K562 (cell line): ENCODE measurements around the gene ZDHHC12. TPM values are rescaled to one million over a fixed set of nuclear protein-coding genes. Genes with fewer than 3 reads are reported as not detected.

ENCODE experiments used
- BRD4 ChIP-seq: fragments of 200-600 bp; sonication (generic); IDR thresholded peaks from 2 replicates; pipeline ENCODE4 v1.6.1; 2017; ENCODE audit warnings: inconsistent platforms
- BRF1 ChIP-seq: IDR thresholded peaks from 3 replicates; pipeline ENCODE4 v1.6.1; 2011; ENCODE audit warnings: borderline replicate concordance, mild to moderate bottlenecking; ENCODE audit not compliant: insufficient read length; ENCODE audit errors: extremely low read depth
- CBFB ChIP-seq: sonication (generic); formaldehyde crosslinking; IDR thresholded peaks from 2 replicates; pipeline ENCODE4 v1.4.0; 2020; ENCODE audit warnings: mild to moderate bottlenecking, missing genetic modification reagents
- HDGF ChIP-seq: fragments of 450-650 bp; IDR thresholded peaks from 2 replicates; pipeline ENCODE4 v1.6.1; 2016
- HNRNPK ChIP-seq: fragments of 200-400 bp; formaldehyde crosslinking; IDR thresholded peaks from one replicate; pipeline ENCODE4 v1.6.1; 2018; ENCODE audit warnings: mild to moderate bottlenecking, low read depth, low read length; ENCODE audit not compliant: poor library complexity, severe bottlenecking
- IFI16 ChIP-seq: fragments of 250-450 bp; sonication (Bioruptor Pico); IDR thresholded peaks from 2 replicates; pipeline ENCODE4 v2.1.2; 2022; ENCODE audit warnings: mild to moderate bottlenecking, inconsistent platforms
- KAT7 ChIP-seq: sonication (generic); formaldehyde crosslinking; IDR thresholded peaks from 2 replicates; pipeline ENCODE4 v1.8.0; 2022; ENCODE audit warnings: missing genetic modification reagents, mild to moderate bottlenecking, borderline replicate concordance
- L3MBTL2 ChIP-seq: fragments of 450-650 bp; IDR thresholded peaks from 2 replicates; pipeline ENCODE4 v1.6.1; 2016; ENCODE audit warnings: mild to moderate bottlenecking, moderate library complexity
- MEIS2 ChIP-seq: fragments of 450-650 bp; IDR thresholded peaks from 2 replicates; pipeline ENCODE4 v1.6.1; 2014; ENCODE audit warnings: mild to moderate bottlenecking; ENCODE audit not compliant: partially characterized antibody
- MXI1 ChIP-seq: IDR thresholded peaks from 2 replicates; pipeline ENCODE4 v1.6.1; 2011; ENCODE audit warnings: low read depth, mild to moderate bottlenecking, improper control_type of control experiment, low read length
- PHB ChIP-seq: fragments of 250-450 bp; sonication (Bioruptor Pico); IDR thresholded peaks from 2 replicates; pipeline ENCODE4 v1.5.0; 2021
- PHF21A ChIP-seq: fragments of 450-650 bp; IDR thresholded peaks from 2 replicates; pipeline ENCODE4 v1.6.1; 2017; ENCODE audit warnings: low read depth, borderline replicate concordance
- POLR2B ChIP-seq: fragments of 450-650 bp; IDR thresholded peaks from 2 replicates; pipeline ENCODE4 v1.6.1; 2018; ENCODE audit warnings: low read depth; ENCODE audit not compliant: partially characterized antibody
- PURB ChIP-seq: sonication (generic); formaldehyde crosslinking; IDR thresholded peaks from 2 replicates; pipeline ENCODE4 v1.9.0; 2021; ENCODE audit warnings: low read depth, mild to moderate bottlenecking, missing genetic modification reagents
- PYGO2 ChIP-seq: fragments of 450-650 bp; IDR thresholded peaks from 2 replicates; pipeline ENCODE4 v1.6.1; 2016; ENCODE audit warnings: mild to moderate bottlenecking, missing genetic modification characterization, moderate library complexity, missing compliant biosample characterization
- RBFOX2 ChIP-seq: fragments of 200-400 bp; formaldehyde crosslinking; IDR thresholded peaks from 2 replicates; pipeline ENCODE4 v1.6.1; 2017; ENCODE audit warnings: low read depth, mild to moderate bottlenecking, low read length, moderate library complexity
- SMARCE1 ChIP-seq: fragments of 450-650 bp; IDR thresholded peaks from 2 replicates; pipeline ENCODE4 v1.7.1; 2016; ENCODE audit warnings: mild to moderate bottlenecking
- SNRNP70 ChIP-seq: fragments of 200-400 bp; formaldehyde crosslinking; optimal IDR thresholded peaks from 2 replicates; pipeline ENCODE3; 2017; ENCODE audit warnings: low read depth, low read length
- ZNF217 ChIP-seq: sonication (generic); formaldehyde crosslinking; IDR thresholded peaks from 2 replicates; pipeline ENCODE4 v1.8.0; 2022; ENCODE audit warnings: mild to moderate bottlenecking, missing genetic modification reagents
- polyA plus RNA-seq, 8 experiments: library from polyadenylated mRNA; depleted of rRNA in 4 of 8; stranded (reverse) in 5 of 8; unstranded in 3 of 8; fragments of >200 nt; fragmentation: Nextera tagmentation in 2 of 8; fragmentation: Illumina TruSeq in 1 of 8; extraction: Ambion mirVana in 2 of 8; extraction: Trizol in 1 of 8; gene quantifications; 2 replicates each; pipeline versions ENCODE4 v1.2.1 to v1.2.3, GENCODE V29; 2011 to 2014; ENCODE audit warnings: inconsistent platforms in 1 of 8, missing spikeins in 1 of 8
- total RNA-seq, 7 experiments: library from RNA; depleted of rRNA in 6 of 7; stranded (reverse); fragments of >200 nt in 6 of 7; fragmentation: Illumina TruSeq in 2 of 7; extraction: Trizol in 2 of 7; gene quantifications; 2 replicates each; pipeline versions ENCODE4 v1.2.1 to v1.2.3, GENCODE V29; 2011 to 2021; ENCODE audit warnings: low replicate concordance in 1 of 7
- TF ChIP-seq, protein P1 (sequence below): fragments of 250-450 bp; sonication (Bioruptor Pico); IDR thresholded peaks from 2 replicates; pipeline ENCODE4 v1.5.0; 2022; ENCODE audit warnings: mild to moderate bottlenecking
- TF ChIP-seq, protein P2 (sequence below): sonication (generic); formaldehyde crosslinking; IDR thresholded peaks from 2 replicates; pipeline ENCODE4 v1.8.1; 2023; ENCODE audit warnings: mild to moderate bottlenecking, missing genetic modification reagents
- TF ChIP-seq, protein P3 (sequence below): fragments of 150-350 bp; IDR thresholded peaks from 2 replicates; pipeline ENCODE4 v1.6.1; 2014; ENCODE audit warnings: low read depth, mild to moderate bottlenecking, low read length, borderline replicate concordance

The ZDHHC12 gene
- total and polyA plus RNA-seq, 9 of the 15 experiments (the other 6 are each of a cell fraction or from before 2014, with no cell fraction given): 0.21 to 38.0 (median 13.8) TPM

DNA sequence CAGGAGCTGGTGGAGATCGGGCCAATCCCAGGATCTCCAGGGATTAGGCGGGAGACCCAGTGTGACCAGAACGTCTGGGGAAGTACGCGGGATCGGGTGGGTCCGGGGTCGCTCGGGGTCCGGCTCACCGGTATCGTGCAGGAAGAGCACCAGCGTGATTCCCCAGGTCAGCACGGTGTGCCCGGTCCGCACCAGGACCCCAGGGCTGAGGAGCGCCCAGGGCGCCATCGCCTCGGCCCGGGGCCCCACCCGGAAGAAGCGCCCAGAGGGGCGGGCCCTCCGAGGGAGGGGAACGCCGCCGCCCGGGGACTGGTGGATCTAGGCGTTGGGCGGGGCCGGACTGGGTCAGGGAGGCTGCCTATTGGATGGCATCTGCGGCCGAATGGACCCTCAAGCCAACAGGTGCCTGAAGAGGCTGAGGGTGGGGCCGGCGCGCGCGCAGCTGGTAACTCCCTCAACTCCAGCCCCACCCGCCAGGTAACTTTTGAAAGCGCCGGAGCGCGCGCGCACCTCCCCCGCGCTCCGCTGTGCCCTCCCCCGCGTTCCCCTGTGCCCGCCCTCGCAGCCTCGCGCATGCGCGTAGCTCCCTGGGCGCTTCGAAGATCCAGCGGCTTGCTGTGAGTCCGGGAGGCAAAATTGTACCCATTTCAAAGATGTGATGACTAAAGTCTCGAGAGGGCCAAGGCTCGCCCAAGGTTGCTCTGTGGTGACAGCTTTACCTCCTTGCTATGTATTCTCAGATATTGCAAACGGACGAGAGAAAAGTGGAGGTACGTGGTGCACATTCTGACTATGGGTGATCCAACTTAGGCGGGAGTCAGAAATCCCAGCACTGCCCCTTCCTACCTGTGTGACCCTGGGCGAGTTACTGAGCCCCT is at the start of gene ZDHHC12 (continued):
- TF ChIP-seq, protein P1, sequence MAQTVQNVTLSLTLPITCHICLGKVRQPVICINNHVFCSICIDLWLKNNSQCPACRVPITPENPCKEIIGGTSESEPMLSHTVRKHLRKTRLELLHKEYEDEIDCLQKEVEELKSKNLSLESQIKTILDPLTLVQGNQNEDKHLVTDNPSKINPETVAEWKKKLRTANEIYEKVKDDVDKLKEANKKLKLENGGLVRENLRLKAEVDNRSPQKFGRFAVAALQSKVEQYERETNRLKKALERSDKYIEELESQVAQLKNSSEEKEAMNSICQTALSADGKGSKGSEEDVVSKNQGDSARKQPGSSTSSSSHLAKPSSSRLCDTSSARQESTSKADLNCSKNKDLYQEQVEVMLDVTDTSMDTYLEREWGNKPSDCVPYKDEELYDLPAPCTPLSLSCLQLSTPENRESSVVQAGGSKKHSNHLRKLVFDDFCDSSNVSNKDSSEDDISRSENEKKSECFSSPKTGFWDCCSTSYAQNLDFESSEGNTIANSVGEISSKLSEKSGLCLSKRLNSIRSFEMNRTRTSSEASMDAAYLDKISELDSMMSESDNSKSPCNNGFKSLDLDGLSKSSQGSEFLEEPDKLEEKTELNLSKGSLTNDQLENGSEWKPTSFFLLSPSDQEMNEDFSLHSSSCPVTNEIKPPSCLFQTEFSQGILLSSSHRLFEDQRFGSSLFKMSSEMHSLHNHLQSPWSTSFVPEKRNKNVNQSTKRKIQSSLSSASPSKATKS (CRISPR knock-in tag): no peak
- TF ChIP-seq ZNF217 (no peak), PURB (CRISPR knock-in tag) (no peak), KAT7 (CRISPR knock-in tag) (peak; percentile 8; the same call in 1 of the 2 replicates), L3MBTL2 (peak; percentile 71), BRD4 (no peak), MXI1 (no peak), HNRNPK (no peak), CBFB (CRISPR knock-in tag) (no peak), PHF21A (no peak), HDGF (peak; percentile 58; the same call in 1 of the 2 replicates), SNRNP70 (no peak), MEIS2 (peak; percentile 95), IFI16 (CRISPR knock-in tag) (no peak), BRF1 (no peak), POLR2B (peak; percentile 74), PHB (CRISPR knock-in tag) (0 out of 2 replicates have a peak, but pooled peaks have one; percentile 41), PYGO2 (tag) (no peak), SMARCE1 (no peak), RBFOX2 (peak; percentile 88)
- TF ChIP-seq, protein P2, sequence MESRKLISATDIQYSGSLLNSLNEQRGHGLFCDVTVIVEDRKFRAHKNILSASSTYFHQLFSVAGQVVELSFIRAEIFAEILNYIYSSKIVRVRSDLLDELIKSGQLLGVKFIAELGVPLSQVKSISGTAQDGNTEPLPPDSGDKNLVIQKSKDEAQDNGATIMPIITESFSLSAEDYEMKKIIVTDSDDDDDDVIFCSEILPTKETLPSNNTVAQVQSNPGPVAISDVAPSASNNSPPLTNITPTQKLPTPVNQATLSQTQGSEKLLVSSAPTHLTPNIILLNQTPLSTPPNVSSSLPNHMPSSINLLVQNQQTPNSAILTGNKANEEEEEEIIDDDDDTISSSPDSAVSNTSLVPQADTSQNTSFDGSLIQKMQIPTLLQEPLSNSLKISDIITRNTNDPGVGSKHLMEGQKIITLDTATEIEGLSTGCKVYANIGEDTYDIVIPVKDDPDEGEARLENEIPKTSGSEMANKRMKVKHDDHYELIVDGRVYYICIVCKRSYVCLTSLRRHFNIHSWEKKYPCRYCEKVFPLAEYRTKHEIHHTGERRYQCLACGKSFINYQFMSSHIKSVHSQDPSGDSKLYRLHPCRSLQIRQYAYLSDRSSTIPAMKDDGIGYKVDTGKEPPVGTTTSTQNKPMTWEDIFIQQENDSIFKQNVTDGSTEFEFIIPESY (CRISPR knock-in tag): no peak
- TF ChIP-seq, protein P3, sequence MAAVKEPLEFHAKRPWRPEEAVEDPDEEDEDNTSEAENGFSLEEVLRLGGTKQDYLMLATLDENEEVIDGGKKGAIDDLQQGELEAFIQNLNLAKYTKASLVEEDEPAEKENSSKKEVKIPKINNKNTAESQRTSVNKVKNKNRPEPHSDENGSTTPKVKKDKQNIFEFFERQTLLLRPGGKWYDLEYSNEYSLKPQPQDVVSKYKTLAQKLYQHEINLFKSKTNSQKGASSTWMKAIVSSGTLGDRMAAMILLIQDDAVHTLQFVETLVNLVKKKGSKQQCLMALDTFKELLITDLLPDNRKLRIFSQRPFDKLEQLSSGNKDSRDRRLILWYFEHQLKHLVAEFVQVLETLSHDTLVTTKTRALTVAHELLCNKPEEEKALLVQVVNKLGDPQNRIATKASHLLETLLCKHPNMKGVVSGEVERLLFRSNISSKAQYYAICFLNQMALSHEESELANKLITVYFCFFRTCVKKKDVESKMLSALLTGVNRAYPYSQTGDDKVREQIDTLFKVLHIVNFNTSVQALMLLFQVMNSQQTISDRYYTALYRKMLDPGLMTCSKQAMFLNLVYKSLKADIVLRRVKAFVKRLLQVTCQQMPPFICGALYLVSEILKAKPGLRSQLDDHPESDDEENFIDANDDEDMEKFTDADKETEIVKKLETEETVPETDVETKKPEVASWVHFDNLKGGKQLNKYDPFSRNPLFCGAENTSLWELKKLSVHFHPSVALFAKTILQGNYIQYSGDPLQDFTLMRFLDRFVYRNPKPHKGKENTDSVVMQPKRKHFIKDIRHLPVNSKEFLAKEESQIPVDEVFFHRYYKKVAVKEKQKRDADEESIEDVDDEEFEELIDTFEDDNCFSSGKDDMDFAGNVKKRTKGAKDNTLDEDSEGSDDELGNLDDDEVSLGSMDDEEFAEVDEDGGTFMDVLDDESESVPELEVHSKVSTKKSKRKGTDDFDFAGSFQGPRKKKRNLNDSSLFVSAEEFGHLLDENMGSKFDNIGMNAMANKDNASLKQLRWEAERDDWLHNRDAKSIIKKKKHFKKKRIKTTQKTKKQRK: no peak; the same call in 1 of the 2 replicates
